Esophagus muscularis mucosa (tissue), 4 donors: Measurements from ENCODE around the gene SLC25A6. TPM values are rescaled to one million over a fixed set of nuclear protein-coding genes. Genes with fewer than 3 reads are reported as not detected.
"Not testable (repeated sequence)": the region's sequence is repeated elsewhere in the genome, so short reads cannot be mapped to it uniquely, and the experiment has no call there.

Experiments used
- DNase-seq: peaks from one replicate; pipeline ENCODE4 v3.0.0-alpha.2; 2017; ENCODE audit errors: extremely low spot score
- H3K27ac ChIP-seq, 4 donors: fragments of 200-600 bp; sonication (generic); replicated peaks in 1 of 4; 1 replicate in 3 of 4; 2 replicates in 1 of 4; pipeline ENCODE4 v1.5.1; 2016 to 2019; ENCODE audit warnings: mild to moderate bottlenecking in 1 of 4
- H3K27me3 ChIP-seq, 4 donors: fragments of 200-600 bp; sonication (generic); one replicate each; pipeline versions ENCODE4 v1.5.1 to v1.6.0; 2016 to 2019
- H3K36me3 ChIP-seq, 4 donors: fragments of 200-600 bp; sonication (generic); one replicate each; pipeline ENCODE4 v1.5.1; 2016 to 2019
- H3K4me1 ChIP-seq, 4 donors: fragments of 200-600 bp; sonication (generic); one replicate each; pipeline ENCODE4 v1.5.1; 2016 to 2019
- H3K4me3 ChIP-seq, 4 donors: fragments of 200-600 bp; sonication (generic); 1 replicate in 2 of 4; 2 replicates in 2 of 4; pipeline ENCODE4 v1.5.1; 2016 to 2019; ENCODE audit warnings: mild to moderate bottlenecking in 4 of 4, moderate library complexity in 1 of 4
- H3K9me3 ChIP-seq, 4 donors: fragments of 200-600 bp; sonication (generic); 1 replicate in 3 of 4; 2 replicates in 1 of 4; pipeline ENCODE4 v1.5.1; 2016 to 2019
- CTCF ChIP-seq, 3 experiments: fragments of 200-600 bp in 2 of 3; fragments of 450-650 bp in 1 of 3; sonication (generic) in 2 of 3; IDR thresholded peaks; one replicate each; pipeline ENCODE4 v1.5.1; 2017 to 2019; ENCODE audit warnings: antibody characterized with exemption in 3 of 3, mild to moderate bottlenecking in 2 of 3, moderate library complexity in 1 of 3
- EP300 ChIP-seq: sonication (generic); formaldehyde crosslinking; IDR thresholded peaks from one replicate; pipeline ENCODE4 v1.6.1; 2017; ENCODE audit warnings: antibody characterized with exemption
- POLR2A ChIP-seq: fragments of 450-650 bp; IDR thresholded peaks from one replicate; pipeline ENCODE4 v1.6.1; 2017; ENCODE audit warnings: antibody characterized with exemption, moderate library complexity, mild to moderate bottlenecking, low read depth
- POLR2AphosphoS5 ChIP-seq, 2 donors: sonication (generic); formaldehyde crosslinking; IDR thresholded peaks; one replicate each; pipeline ENCODE4 v1.6.1; 2017; ENCODE audit warnings: antibody characterized with exemption in 2 of 2
- WGBS: methylation state at CpG from one replicate; pipeline ENCODE4 v1.1.5; 2018; 5-methylcytosine and 5-hydroxymethylcytosine counted together
- intact Hi-C: fragments of 100-400 bp; cut with DNase I; formaldehyde crosslinking; loops from one replicate; pipeline ENCODE4 v1.15.1; 2023
- total RNA-seq, 4 donors: library from RNA; depleted of rRNA; stranded (reverse); fragments of >200 nt; gene quantifications; one replicate each; pipeline versions ENCODE4 v1.1.0 to v1.2.1, GENCODE V29; 2016

SLC25A6 gene
- total RNA-seq, 4 donors from 2014 or later: 266 to 339 (median 313) TPM

GRCh38 chrX:1351981-1352714 is 39.8 kb downstream of the SLC25A6 start:
- intact Hi-C loops: no loop called here
- no peak for DNase-seq

GRCh38 chrX:1349606-1350005 is 42.3 kb downstream of the SLC25A6 start:
- intact Hi-C loops: loop anchor here (5.0 kb wide), 1 partner anchor 43 kb away; the partner anchor contains the start of gene SLC25A6
- H3K27ac ChIP-seq, H3K27me3 ChIP-seq, H3K4me3 ChIP-seq, DNase-seq, H3K9me3 ChIP-seq, H3K4me1 ChIP-seq: not testable (repeated sequence)
- H3K36me3 ChIP-seq: peaks cover 0 to 43% (median 9%) of the 10 kb centered on the region in 4 donors
- WGBS: 92% methylated on average over 15 of the region's 15 CpGs

More at GRCh38 chrX:1351981-1352714, 39.8 kb downstream of the SLC25A6 start:
- TF ChIP-seq POLR2AphosphoS5 (IDR thresholded peaks at IDR 0.05): peak in 1 of 2 donors; percentile 23
- no peak for TF ChIP-seq CTCF (IDR thresholded peaks at IDR 0.05)
- no peaks in the 10 kb centered on the region for H3K9me3 ChIP-seq
- peaks cover 0 to 43% (median 7%) of the 10 kb centered on the region in 4 donors for H3K36me3 ChIP-seq
- H3K4me3 ChIP-seq: no peak overlapping the region
- no peak overlapping the region for H3K27ac ChIP-seq
- H3K4me1 ChIP-seq: peaks cover 0 to 4% (median 3%) of the 10 kb centered on the region in 4 donors
- 97% methylated on average over 49 of the region's 49 CpGs for WGBS
- no peaks in the 10 kb centered on the region for H3K27me3 ChIP-seq

DNA sequence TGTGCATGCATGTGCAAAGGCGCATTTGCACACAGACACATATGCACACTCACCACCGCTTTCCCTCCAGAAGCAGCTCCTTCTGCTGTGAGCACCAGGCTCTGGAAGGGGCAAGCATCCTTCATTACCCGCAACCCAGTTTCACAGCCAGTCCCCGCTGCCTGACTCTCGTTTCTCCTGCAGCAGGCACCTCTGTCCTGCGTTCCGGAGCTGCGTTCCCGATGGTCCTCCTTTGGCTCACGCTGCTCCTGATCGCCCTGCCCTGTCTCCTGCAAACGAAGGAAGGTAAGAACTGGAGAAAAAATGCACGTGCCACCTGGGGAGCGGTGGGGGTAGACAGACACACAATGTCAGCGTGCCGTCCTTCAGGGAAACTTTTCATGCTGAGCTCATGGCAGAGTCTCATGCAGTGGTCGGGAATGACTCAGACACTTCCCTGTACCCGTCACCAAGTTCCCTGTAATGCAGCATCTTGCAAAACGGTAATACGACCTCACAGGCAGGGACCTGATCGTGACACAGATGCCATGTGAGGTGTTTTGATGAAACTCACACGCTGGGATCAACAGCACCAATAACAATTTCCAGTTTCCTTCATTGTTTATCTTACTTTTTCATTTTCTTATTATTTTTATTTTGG is 50.2 kb downstream of the SLC25A6 start:
- Histone ChIP-seq H3K36me3 (peaks cover 0 to 28% (median 5%) of the 10 kb centered on the region in 4 donors), H3K4me1 (no peaks in the 10 kb centered on the region), H3K27me3 (no peaks in the 10 kb centered on the region), H3K4me3 (no peak overlapping the region), H3K9me3 (peaks cover 0 to 8% (median 2%) of the 10 kb centered on the region in 4 donors), H3K27ac (no peak overlapping the region)
- DNase-seq: no peak
- WGBS: 82% methylated on average over 22 of the region's 22 CpGs
- no peak for TF ChIP-seq POLR2A
- TF ChIP-seq EP300: no peak
- no peak for TF ChIP-seq CTCF (IDR thresholded peaks at IDR 0.05)
- TF ChIP-seq POLR2AphosphoS5 (IDR thresholded peaks at IDR 0.05): no peak
- intact Hi-C loops: no loop called here

DNA sequence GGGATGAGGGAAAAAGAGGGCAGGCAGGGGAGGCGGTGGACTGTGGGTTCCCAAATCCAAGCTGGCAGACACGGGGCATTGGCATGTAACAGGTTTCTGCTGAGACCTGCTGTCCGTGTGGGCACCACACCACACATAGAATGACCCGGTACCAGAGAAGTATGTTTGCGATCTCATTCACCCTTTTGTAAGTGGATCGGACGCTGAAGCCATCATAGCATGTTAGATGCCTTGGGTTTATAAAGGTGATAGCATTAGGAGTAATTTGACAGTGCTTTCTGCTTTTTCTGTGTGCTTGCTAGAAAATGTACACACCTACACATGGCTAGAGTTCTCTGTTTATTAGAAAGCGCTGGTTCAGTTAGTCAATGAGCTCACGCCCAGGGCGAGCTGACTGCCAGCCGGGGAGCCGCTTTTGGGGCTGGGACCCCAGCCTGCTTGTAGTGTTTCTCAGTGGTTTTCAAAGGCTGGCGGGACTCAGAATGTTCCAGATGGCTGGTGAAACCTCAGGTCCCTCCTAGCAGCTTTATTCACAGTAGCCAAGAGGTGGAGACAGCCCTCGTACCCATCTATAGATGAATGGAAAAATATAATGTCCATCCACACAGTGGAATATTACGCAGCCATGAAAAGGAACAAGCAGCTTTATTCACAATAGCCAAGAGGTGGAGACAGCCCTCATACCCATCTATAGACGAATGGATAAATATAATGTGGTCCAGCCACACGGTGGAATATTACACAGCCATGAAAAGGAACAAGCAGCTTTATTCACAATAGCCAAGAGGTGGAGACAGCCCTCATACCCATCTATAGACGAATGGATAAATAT is 54.7 kb downstream of the SLC25A6 start:
- 50% methylated on average over 18 of the region's 18 CpGs for WGBS

More for the DNA sequence above, 54.7 kb downstream of the SLC25A6 start:
- no peak for DNase-seq
- no peak for TF ChIP-seq POLR2AphosphoS5 (IDR thresholded peaks at IDR 0.05)
- no peak for TF ChIP-seq POLR2A
- no peak for TF ChIP-seq CTCF (IDR thresholded peaks at IDR 0.05)
- TF ChIP-seq EP300: no peak
- peak overlapping the region; percentile 50 to 67 (median 58) for H3K4me3 ChIP-seq
- peak overlapping the region; percentile 66 to 79 (median 76) for H3K27ac ChIP-seq
- H3K4me1 ChIP-seq: peaks cover 2 to 8% (median 5%) of the 10 kb centered on the region in 4 donors
- no peaks in the 10 kb centered on the region for H3K27me3 ChIP-seq
- intact Hi-C loops: no loop called here
- peaks cover 0 to 7% (median 0%) of the 10 kb centered on the region in 4 donors for H3K36me3 ChIP-seq
- H3K9me3 ChIP-seq: peaks cover 0 to 8% (median 2%) of the 10 kb centered on the region in 4 donors
